HG02798 (cell line): ENCODE data around the gene KLC3.

Experiments used
- ATAC-seq: cut with Tn5 transposase; IDR thresholded peaks from one replicate; pipeline ENCODE4 v1.9.1; 2021; ENCODE audit warnings: mild to moderate bottlenecking; ENCODE audit not compliant: unreplicated experiment, poor library complexity

The KLC3 gene

GRCh38 chr19:45347570-45348366 is 7.2 kb downstream of the KLC3 start:
- ATAC-seq = no peak

- no peak for ATAC-seq
Observed at GRCh38 chr19:45348367-45349125, 8.0 kb downstream of the KLC3 start.

- ATAC-seq = no peak
Observed at GRCh38 chr19:45349126-45349415, 8.5 kb downstream of the KLC3 start.

GRCh38 chr19:45349430-45349941 is 8.9 kb downstream of the KLC3 start:
- no peak for ATAC-seq

- no peak for ATAC-seq
Observed at GRCh38 chr19:45350477-45351058, 10.0 kb downstream of the KLC3 start.

GRCh38 chr19:45351401-45351952 is 10.9 kb downstream of the KLC3 start:
- no peak for ATAC-seq

GRCh38 chr19:45352062-45352461 is 11.5 kb downstream of the KLC3 start:
- ATAC-seq = no peak

- no peak for ATAC-seq
Observed at GRCh38 chr19:45352471-45352870, 11.9 kb downstream of the KLC3 start.

- no peak for ATAC-seq
Observed at GRCh38 chr19:45352914-45353796, 12.6 kb downstream of the KLC3 start.

GRCh38 chr19:45354241-45354842 is 13.8 kb downstream of the KLC3 start:
- no peak for ATAC-seq

GRCh38 chr19:45355402-45355801 is 14.9 kb downstream of the KLC3 start:
- ATAC-seq = no peak

GRCh38 chr19:45355910-45356309 is 15.4 kb downstream of the KLC3 start:
- no peak for ATAC-seq

GRCh38 chr19:45356760-45357444 is 16.4 kb downstream of the KLC3 start:
- no peak for ATAC-seq

GRCh38 chr19:45357445-45357783 is 16.9 kb downstream of the KLC3 start:
- ATAC-seq = no peak

- ATAC-seq = no peak
Observed at GRCh38 chr19:45358213-45358792, 17.8 kb downstream of the KLC3 start.

GRCh38 chr19:45361608-45362007 is 21.1 kb downstream of the KLC3 start:
- no peak for ATAC-seq

- ATAC-seq = no peak
Observed at GRCh38 chr19:45362291-45362690, 21.7 kb downstream of the KLC3 start.

GRCh38 chr19:45363861-45364459 is 23.4 kb downstream of the KLC3 start:
- ATAC-seq = no peak
